HFFc6 (cell line): ENCODE results near the gene ADNP2. TPM values are rescaled to one million over a fixed set of nuclear protein-coding genes. Genes with fewer than 3 reads are reported as not detected.

Experiments used
- DNase-seq: peaks from one replicate; pipeline ENCODE4 v3.0.0-alpha.2; 2018
- H3K27ac Mint-ChIP-seq: 2 replicates; pipeline ENCODE4 v1.8.0; 2020; ENCODE audit warnings: mild to moderate bottlenecking, mixed read lengths
- H3K27me3 Mint-ChIP-seq: 2 replicates; pipeline ENCODE4 v1.8.0; 2021; ENCODE audit warnings: mild to moderate bottlenecking, moderate library complexity, mixed read lengths; ENCODE audit not compliant: insufficient read depth
- H3K36me3 Mint-ChIP-seq: 2 replicates; pipeline ENCODE4 v1.8.0; 2021; ENCODE audit warnings: low read depth, mixed read lengths
- H3K4me1 Mint-ChIP-seq: 2 replicates; pipeline ENCODE4 v1.8.0; 2020; ENCODE audit warnings: low read depth, mixed read lengths
- H3K4me3 Mint-ChIP-seq: 2 replicates; pipeline ENCODE4 v1.8.0; 2020; ENCODE audit warnings: mild to moderate bottlenecking, moderate library complexity, mixed read lengths
- H3K9me3 Mint-ChIP-seq: 2 replicates; pipeline ENCODE4 v1.8.0; 2020; ENCODE audit warnings: mild to moderate bottlenecking, mixed read lengths
- total RNA-seq, 6 experiments: library from RNA; stranded (reverse); fragmentation: NEBNext Ultra II Directional; extraction: Animal tissue kit (Norgen Biotek cat#: 25700); gene quantifications; 2 replicates in 1 of 6; 3 replicates in 5 of 6; pipeline ENCODE4 v1.2.3, GENCODE V29; 2021
- TF ChIP-seq, protein P1 (sequence below): fragments of 200-600 bp; sonication (generic); IDR thresholded peaks from 2 replicates; pipeline ENCODE4 v1.5.0; 2021; ENCODE audit warnings: antibody characterized with exemption, mild to moderate bottlenecking

Gene ADNP2
- total RNA-seq, 6 experiments from 2014 or later = 11.5 to 15.6 (median 14.3) TPM

DNA sequence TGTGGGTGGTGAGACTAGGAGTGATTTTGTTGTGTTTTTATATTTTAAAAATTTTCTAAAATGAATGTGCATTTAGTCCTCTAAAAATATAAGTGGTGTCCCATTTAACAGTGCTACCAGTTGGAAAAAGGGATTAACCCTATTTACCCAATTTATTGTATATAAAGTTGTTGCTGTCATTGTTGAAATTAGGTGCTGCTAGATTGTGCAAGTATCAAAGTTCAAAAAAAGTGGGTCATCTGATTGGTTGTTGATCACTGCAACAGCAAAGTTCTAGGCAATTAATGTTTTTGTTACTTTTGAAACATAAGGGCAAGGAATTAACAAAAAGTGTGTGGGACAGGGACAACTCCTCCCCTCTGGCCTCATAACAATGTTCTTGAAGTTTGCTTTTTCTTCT is 40.6 kb downstream of the ADNP2 start:
- Mint-ChIP-seq H3K4me3 (peak overlapping the region; percentile 95; the same call in 1 of the 2 replicates), H3K27me3 (no peaks in the 10 kb centered on the region; the same call in 1 of the 2 replicates), H3K36me3 (peaks cover 10% of the 10 kb centered on the region), H3K27ac (no peak overlapping the region), H3K9me3 (no peaks in the 10 kb centered on the region), H3K4me1 (peaks cover 49% of the 10 kb centered on the region)
- DNase-seq = no peak
- TF ChIP-seq, protein P1, sequence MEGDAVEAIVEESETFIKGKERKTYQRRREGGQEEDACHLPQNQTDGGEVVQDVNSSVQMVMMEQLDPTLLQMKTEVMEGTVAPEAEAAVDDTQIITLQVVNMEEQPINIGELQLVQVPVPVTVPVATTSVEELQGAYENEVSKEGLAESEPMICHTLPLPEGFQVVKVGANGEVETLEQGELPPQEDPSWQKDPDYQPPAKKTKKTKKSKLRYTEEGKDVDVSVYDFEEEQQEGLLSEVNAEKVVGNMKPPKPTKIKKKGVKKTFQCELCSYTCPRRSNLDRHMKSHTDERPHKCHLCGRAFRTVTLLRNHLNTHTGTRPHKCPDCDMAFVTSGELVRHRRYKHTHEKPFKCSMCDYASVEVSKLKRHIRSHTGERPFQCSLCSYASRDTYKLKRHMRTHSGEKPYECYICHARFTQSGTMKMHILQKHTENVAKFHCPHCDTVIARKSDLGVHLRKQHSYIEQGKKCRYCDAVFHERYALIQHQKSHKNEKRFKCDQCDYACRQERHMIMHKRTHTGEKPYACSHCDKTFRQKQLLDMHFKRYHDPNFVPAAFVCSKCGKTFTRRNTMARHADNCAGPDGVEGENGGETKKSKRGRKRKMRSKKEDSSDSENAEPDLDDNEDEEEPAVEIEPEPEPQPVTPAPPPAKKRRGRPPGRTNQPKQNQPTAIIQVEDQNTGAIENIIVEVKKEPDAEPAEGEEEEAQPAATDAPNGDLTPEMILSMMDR = no peak

- no peaks in the 10 kb centered on the region for H3K27me3 Mint-ChIP-seq
- H3K27ac Mint-ChIP-seq = no peak overlapping the region
- DNase-seq = no peak
- H3K9me3 Mint-ChIP-seq = no peaks in the 10 kb centered on the region
- TF ChIP-seq, protein P1 = peak; percentile 73
- peaks cover 17% of the 10 kb centered on the region for H3K4me1 Mint-ChIP-seq
- H3K36me3 Mint-ChIP-seq = peaks cover 10% of the 10 kb centered on the region
- H3K4me3 Mint-ChIP-seq = no peak overlapping the region
Measured at GRCh38 chr18:80154293-80154692, 45.2 kb downstream of the ADNP2 start.

- Mint-ChIP-seq H3K4me3 (no peak overlapping the region), H3K27me3 (no peaks in the 10 kb centered on the region), H3K27ac (no peak overlapping the region), H3K36me3 (peaks cover 10% of the 10 kb centered on the region), H3K9me3 (no peaks in the 10 kb centered on the region), H3K4me1 (no peaks in the 10 kb centered on the region)
- TF ChIP-seq, protein P1 = peak; percentile 99
- peak; percentile 44 for DNase-seq
Measured at GRCh38 chr18:80157708-80158343, 48.8 kb downstream of the ADNP2 start.

- Mint-ChIP-seq H3K9me3 (no peaks in the 10 kb centered on the region), H3K4me3 (no peak overlapping the region), H3K36me3 (peaks cover 16% of the 10 kb centered on the region), H3K27me3 (no peaks in the 10 kb centered on the region), H3K27ac (no peak overlapping the region), H3K4me1 (no peaks in the 10 kb centered on the region)
- DNase-seq = no peak
- TF ChIP-seq, protein P1 = no peak
Measured at GRCh38 chr18:80158365-80158764, 49.3 kb downstream of the ADNP2 start.

- peaks cover 15% of the 10 kb centered on the region for H3K9me3 Mint-ChIP-seq
Measured at GRCh38 chr18:80159713-80160636, 50.9 kb downstream of the ADNP2 start.

More at GRCh38 chr18:80159713-80160636, 50.9 kb downstream of the ADNP2 start:
- Mint-ChIP-seq H3K4me1 (no peaks in the 10 kb centered on the region), H3K27me3 (no peaks in the 10 kb centered on the region), H3K4me3 (no peak overlapping the region), H3K36me3 (peaks cover 32% of the 10 kb centered on the region), H3K27ac (no peak overlapping the region)
- no peak for DNase-seq
- TF ChIP-seq, protein P1 = peak; percentile 77; the same call in 1 of the 2 replicates
